HEK293 (cell line): Measurements from ENCODE around the gene HECTD3.

ENCODE experiments used
- CTCF ChIA-PET: fragments of 350-600 bp; formaldehyde crosslinking; extraction: SDS; loops from one replicate; lab custom pipeline; 2021; ENCODE audit warnings: antibody characterized with exemption; lab: Yijun Ruan, JAX
- POLR2A ChIA-PET: fragments of 300-600 bp; formaldehyde crosslinking; extraction: SDS; loops from one replicate; lab custom pipeline; 2020; ENCODE audit warnings: antibody characterized with exemption, inconsistent platforms; lab: Yijun Ruan, JAX
- H3K27ac ChIP-seq: fragments of 200-500 bp; sonication (Bioruptor generic); 2 replicates; pipeline ENCODE4 v1.5.1; 2014; ENCODE audit warnings: low read depth, low read length, control low read depth, inconsistent platforms; ENCODE audit errors: extremely low read depth
- H3K36me3 ChIP-seq, 2 experiments: fragments of 200-500 bp in 1 of 2; sonication (Bioruptor generic) in 1 of 2; 1 replicate in 1 of 2; 2 replicates in 1 of 2; pipeline ENCODE4 v1.5.1; 2014 to 2017; ENCODE audit warnings: inconsistent platforms in 2 of 2, low read length in 2 of 2; ENCODE audit not compliant: control insufficient read depth in 2 of 2, insufficient read depth in 1 of 2
- H3K4me1 ChIP-seq: fragments of 200-500 bp; sonication (Bioruptor generic); 2 replicates; pipeline ENCODE4 v1.5.1; 2014; ENCODE audit warnings: mild to moderate bottlenecking, low read length, inconsistent platforms; ENCODE audit not compliant: control insufficient read depth, insufficient read depth
- H3K4me3 ChIP-seq: 2 replicates; pipeline ENCODE4 v1.5.1; 2011; ENCODE audit warnings: low read depth, mild to moderate bottlenecking, control low read depth, low read length, moderate library complexity
- H3K9me3 ChIP-seq: fragments of 200-500 bp; sonication (Bioruptor generic); 2 replicates; pipeline ENCODE4 v1.5.1; 2014; ENCODE audit warnings: low read depth, low read length, inconsistent platforms; ENCODE audit not compliant: control insufficient read depth, insufficient read depth
- HOXC10 ChIP-seq: sonication (generic); formaldehyde crosslinking; IDR thresholded peaks from 2 replicates; pipeline ENCODE4 v1.8.1; 2023; ENCODE audit warnings: mild to moderate bottlenecking, missing genetic modification reagents
- IKZF3 ChIP-seq: fragments of 450-650 bp; IDR thresholded peaks from 2 replicates; pipeline ENCODE4 v1.5.0; 2018; ENCODE audit warnings: missing biosample characterization, mild to moderate bottlenecking, missing genetic modification characterization, moderate library complexity
- KLF9 ChIP-seq: fragments of 450-650 bp; formaldehyde crosslinking; IDR thresholded peaks from 2 replicates; pipeline ENCODE4 v1.5.1; 2016; ENCODE audit warnings: missing biosample characterization, missing genetic modification characterization, low read depth
- PRDM1 ChIP-seq: fragments of 450-650 bp; formaldehyde crosslinking; IDR thresholded peaks from 2 replicates; pipeline ENCODE4; 2016; ENCODE audit warnings: missing biosample characterization, missing genetic modification characterization
- PRDM2 ChIP-seq: fragments of 450-650 bp; formaldehyde crosslinking; IDR thresholded peaks from 2 replicates; pipeline ENCODE4 v1.5.1; 2016; ENCODE audit warnings: missing biosample characterization, missing genetic modification characterization, borderline replicate concordance
- PRDM4 ChIP-seq: fragments of 450-650 bp; formaldehyde crosslinking; IDR thresholded peaks from 2 replicates; pipeline ENCODE4 v1.5.1; 2017; ENCODE audit warnings: missing biosample characterization, missing genetic modification characterization
- SP2 ChIP-seq: fragments of 450-650 bp; formaldehyde crosslinking; IDR thresholded peaks from 2 replicates; pipeline ENCODE4 v1.5.1; 2016; ENCODE audit warnings: missing biosample characterization, missing genetic modification characterization
- SP3 ChIP-seq: fragments of 450-650 bp; formaldehyde crosslinking; IDR thresholded peaks from 2 replicates; pipeline ENCODE4 v1.5.1; 2016; ENCODE audit warnings: missing biosample characterization, missing genetic modification characterization
- ZBTB7A ChIP-seq: fragments of 450-650 bp; formaldehyde crosslinking; IDR thresholded peaks from 2 replicates; pipeline ENCODE4 v1.5.1; 2016; ENCODE audit warnings: low read depth, missing biosample characterization, missing genetic modification characterization
- ZFP69B ChIP-seq: fragments of 450-650 bp; formaldehyde crosslinking; IDR thresholded peaks from 2 replicates; pipeline ENCODE4 v1.5.1; 2016; ENCODE audit warnings: missing biosample characterization, missing genetic modification characterization
- ZNF133 ChIP-seq: fragments of 450-650 bp; formaldehyde crosslinking; IDR thresholded peaks from 2 replicates; pipeline ENCODE4 v1.5.1; 2016; ENCODE audit warnings: missing biosample characterization, missing genetic modification characterization
- ZNF175 ChIP-seq: fragments of 450-650 bp; formaldehyde crosslinking; IDR thresholded peaks from 2 replicates; pipeline ENCODE4 v1.5.1; 2016; ENCODE audit warnings: missing biosample characterization, missing genetic modification characterization
- ZNF211 ChIP-seq: fragments of 450-650 bp; formaldehyde crosslinking; IDR thresholded peaks from 2 replicates; pipeline ENCODE4 v1.5.1; 2016; ENCODE audit warnings: low read depth, missing biosample characterization, missing genetic modification characterization
- ZNF214 ChIP-seq: fragments of 450-650 bp; formaldehyde crosslinking; IDR thresholded peaks from 2 replicates; pipeline ENCODE4 v1.5.1; 2017; ENCODE audit warnings: missing biosample characterization, mild to moderate bottlenecking, missing genetic modification characterization, borderline replicate concordance
- ZNF266 ChIP-seq: fragments of 450-650 bp; formaldehyde crosslinking; IDR thresholded peaks from 2 replicates; pipeline ENCODE4 v1.5.1; 2016; ENCODE audit warnings: missing biosample characterization, missing genetic modification characterization, low read depth
- ZNF501 ChIP-seq: fragments of 450-650 bp; formaldehyde crosslinking; IDR thresholded peaks from 2 replicates; pipeline ENCODE4 v1.5.1; 2016; ENCODE audit warnings: missing biosample characterization, missing genetic modification characterization
- ZNF521 ChIP-seq: fragments of 450-650 bp; formaldehyde crosslinking; IDR thresholded peaks from 2 replicates; pipeline ENCODE4 v1.5.1; 2017; ENCODE audit warnings: missing biosample characterization, mild to moderate bottlenecking, missing genetic modification characterization
- ZNF530 ChIP-seq: fragments of 450-650 bp; formaldehyde crosslinking; IDR thresholded peaks from 2 replicates; pipeline ENCODE4 v1.5.1; 2016; ENCODE audit warnings: low read depth, missing biosample characterization, missing genetic modification characterization
- ZNF621 ChIP-seq: fragments of 450-650 bp; formaldehyde crosslinking; IDR thresholded peaks from 2 replicates; pipeline ENCODE4 v1.5.1; 2017; ENCODE audit warnings: missing biosample characterization, missing genetic modification characterization
- ZNF670 ChIP-seq: fragments of 450-650 bp; formaldehyde crosslinking; IDR thresholded peaks from 2 replicates; pipeline ENCODE4 v1.5.1; 2016; ENCODE audit warnings: missing biosample characterization, missing genetic modification characterization, low read depth
- ZNF777 ChIP-seq: fragments of 450-650 bp; formaldehyde crosslinking; IDR thresholded peaks from 2 replicates; pipeline ENCODE4 v1.5.1; 2017; ENCODE audit warnings: missing biosample characterization, missing genetic modification characterization, borderline replicate concordance
- ZNF830 ChIP-seq: fragments of 450-650 bp; IDR thresholded peaks from 2 replicates; pipeline ENCODE4 v1.5.0; 2018; ENCODE audit warnings: missing biosample characterization, missing genetic modification characterization, low read depth, mild to moderate bottlenecking, moderate library complexity
- TF ChIP-seq, protein P1 (sequence below): fragments of 450-650 bp; formaldehyde crosslinking; IDR thresholded peaks from 2 replicates; pipeline ENCODE4 v1.5.1; 2017; ENCODE audit warnings: missing biosample characterization, missing genetic modification characterization
- TF ChIP-seq, protein P2 (sequence below): fragments of 450-650 bp; IDR thresholded peaks from 2 replicates; pipeline ENCODE4 v1.5.1; 2018; ENCODE audit warnings: missing biosample characterization, mild to moderate bottlenecking, missing genetic modification characterization
- TF ChIP-seq, protein P3 (sequence below): fragments of 450-650 bp; formaldehyde crosslinking; IDR thresholded peaks from 2 replicates; pipeline ENCODE4 v1.5.1; 2016; ENCODE audit warnings: missing biosample characterization, missing genetic modification characterization

HECTD3 gene

GRCh38 chr1:45011837-45012638 is 914 bp upstream of the HECTD3 start, which contains the start of gene UROD:
Gene UROD, plus strand, starts transcription at chr1:45012254. Its CDS starts 12 bp downstream, at chr1:45012266.
- Histone ChIP-seq H3K4me1 (no peaks in the 10 kb centered on the region), H3K36me3 (peaks cover 0 to 59% of the 10 kb centered on the region in 2 experiments; a peak in 1 of 3 replicates), H3K27ac (peak within 1 kb of the TSS; percentile 42; the same call in 1 of the 2 replicates), H3K4me3 (peak within 1 kb of the TSS; percentile 84), H3K9me3 (no peaks in the 10 kb centered on the region)
- POLR2A ChIA-PET, result interaction anchor here (0.5 to 5.7 kb wide), 31 partner anchors 9 to 509 kb away, joined by 3 to 83 read pairs (median 7); partner anchors contain the start of genes BTBD19, CCDC163, EIF2B3 and MMACHC
- CTCF ChIA-PET, result interaction anchor here (0.5 to 12.0 kb wide), 16 partner anchors 9 to 481 kb away, joined by 3 to 304 read pairs (median 4); partner anchors contain the start of genes BTBD19, RNU5D-1 and TESK2
- TF ChIP-seq ZNF830 (tag by site-specific recombination) (no peak), ZNF214 (no peak), ZNF175 (tag by site-specific recombination) (no peak), PRDM4 (tag by site-specific recombination) (no peak; the same call in 1 of the 2 replicates), SP2 (peak; percentile 68), IKZF3 (tag by site-specific recombination) (0 out of 2 replicates have a peak, but pooled peaks have one; percentile 25), PRDM2 (tag by site-specific recombination) (no peak), ZNF211 (tag by site-specific recombination) (no peak), ZBTB7A (tag by site-specific recombination) (no peak), SP3 (tag by site-specific recombination) (peak; percentile 93), ZFP69B (tag by site-specific recombination) (no peak), ZNF266 (tag by site-specific recombination) (no peak), ZNF777 (tag by site-specific recombination) (no peak), PRDM1 (no peak), ZNF521 (tag by site-specific recombination) (no peak), ZNF670 (tag by site-specific recombination) (no peak), ZNF621 (tag by site-specific recombination) (no peak), HOXC10 (no peak), ZNF133 (tag by site-specific recombination) (no peak), ZNF501 (tag by site-specific recombination) (peak; percentile 43; the same call in 1 of the 2 replicates), KLF9 (peak; percentile 80), ZNF530 (tag by site-specific recombination) (no peak)
- TF ChIP-seq, protein P1, sequence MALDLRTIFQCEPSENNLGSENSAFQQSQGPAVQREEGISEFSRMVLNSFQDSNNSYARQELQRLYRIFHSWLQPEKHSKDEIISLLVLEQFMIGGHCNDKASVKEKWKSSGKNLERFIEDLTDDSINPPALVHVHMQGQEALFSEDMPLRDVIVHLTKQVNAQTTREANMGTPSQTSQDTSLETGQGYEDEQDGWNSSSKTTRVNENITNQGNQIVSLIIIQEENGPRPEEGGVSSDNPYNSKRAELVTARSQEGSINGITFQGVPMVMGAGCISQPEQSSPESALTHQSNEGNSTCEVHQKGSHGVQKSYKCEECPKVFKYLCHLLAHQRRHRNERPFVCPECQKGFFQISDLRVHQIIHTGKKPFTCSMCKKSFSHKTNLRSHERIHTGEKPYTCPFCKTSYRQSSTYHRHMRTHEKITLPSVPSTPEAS (tag by site-specific recombination), result no peak
- TF ChIP-seq, protein P2, sequence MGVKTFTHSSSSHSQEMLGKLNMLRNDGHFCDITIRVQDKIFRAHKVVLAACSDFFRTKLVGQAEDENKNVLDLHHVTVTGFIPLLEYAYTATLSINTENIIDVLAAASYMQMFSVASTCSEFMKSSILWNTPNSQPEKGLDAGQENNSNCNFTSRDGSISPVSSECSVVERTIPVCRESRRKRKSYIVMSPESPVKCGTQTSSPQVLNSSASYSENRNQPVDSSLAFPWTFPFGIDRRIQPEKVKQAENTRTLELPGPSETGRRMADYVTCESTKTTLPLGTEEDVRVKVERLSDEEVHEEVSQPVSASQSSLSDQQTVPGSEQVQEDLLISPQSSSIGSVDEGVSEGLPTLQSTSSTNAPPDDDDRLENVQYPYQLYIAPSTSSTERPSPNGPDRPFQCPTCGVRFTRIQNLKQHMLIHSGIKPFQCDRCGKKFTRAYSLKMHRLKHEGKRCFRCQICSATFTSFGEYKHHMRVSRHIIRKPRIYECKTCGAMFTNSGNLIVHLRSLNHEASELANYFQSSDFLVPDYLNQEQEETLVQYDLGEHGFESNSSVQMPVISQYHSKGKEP (tag by site-specific recombination), result no peak
- TF ChIP-seq, protein P3, sequence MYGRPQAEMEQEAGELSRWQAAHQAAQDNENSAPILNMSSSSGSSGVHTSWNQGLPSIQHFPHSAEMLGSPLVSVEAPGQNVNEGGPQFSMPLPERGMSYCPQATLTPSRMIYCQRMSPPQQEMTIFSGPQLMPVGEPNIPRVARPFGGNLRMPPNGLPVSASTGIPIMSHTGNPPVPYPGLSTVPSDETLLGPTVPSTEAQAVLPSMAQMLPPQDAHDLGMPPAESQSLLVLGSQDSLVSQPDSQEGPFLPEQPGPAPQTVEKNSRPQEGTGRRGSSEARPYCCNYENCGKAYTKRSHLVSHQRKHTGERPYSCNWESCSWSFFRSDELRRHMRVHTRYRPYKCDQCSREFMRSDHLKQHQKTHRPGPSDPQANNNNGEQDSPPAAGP, result peak; percentile 59
